HEK293 (cell line): Measurements from ENCODE around the gene TAX1BP1.

Source experiments
- CTCF ChIA-PET: fragments of 350-600 bp; formaldehyde crosslinking; extraction: SDS; loops from one replicate; lab custom pipeline; 2021; ENCODE audit warnings: antibody characterized with exemption; lab: Yijun Ruan, JAX
- POLR2A ChIA-PET: fragments of 300-600 bp; formaldehyde crosslinking; extraction: SDS; loops from one replicate; lab custom pipeline; 2020; ENCODE audit warnings: antibody characterized with exemption, inconsistent platforms; lab: Yijun Ruan, JAX
- H3K27ac ChIP-seq: fragments of 200-500 bp; sonication (Bioruptor generic); 2 replicates; pipeline ENCODE4 v1.5.1; 2014; ENCODE audit warnings: low read depth, low read length, control low read depth, inconsistent platforms; ENCODE audit errors: extremely low read depth
- H3K36me3 ChIP-seq, 2 experiments: fragments of 200-500 bp in 1 of 2; sonication (Bioruptor generic) in 1 of 2; 1 replicate in 1 of 2; 2 replicates in 1 of 2; pipeline ENCODE4 v1.5.1; 2014 to 2017; ENCODE audit warnings: inconsistent platforms in 2 of 2, low read length in 2 of 2; ENCODE audit not compliant: control insufficient read depth in 2 of 2, insufficient read depth in 1 of 2
- H3K4me1 ChIP-seq: fragments of 200-500 bp; sonication (Bioruptor generic); 2 replicates; pipeline ENCODE4 v1.5.1; 2014; ENCODE audit warnings: mild to moderate bottlenecking, low read length, inconsistent platforms; ENCODE audit not compliant: control insufficient read depth, insufficient read depth
- H3K4me3 ChIP-seq: 2 replicates; pipeline ENCODE4 v1.5.1; 2011; ENCODE audit warnings: low read depth, mild to moderate bottlenecking, control low read depth, low read length, moderate library complexity
- H3K9me3 ChIP-seq: fragments of 200-500 bp; sonication (Bioruptor generic); 2 replicates; pipeline ENCODE4 v1.5.1; 2014; ENCODE audit warnings: low read depth, low read length, inconsistent platforms; ENCODE audit not compliant: control insufficient read depth, insufficient read depth
- HOXD13 ChIP-seq: sonication (generic); formaldehyde crosslinking; IDR thresholded peaks from 2 replicates; pipeline ENCODE4 v1.8.0; 2022; ENCODE audit warnings: missing genetic modification reagents, borderline replicate concordance
- INSM2 ChIP-seq: fragments of 450-650 bp; formaldehyde crosslinking; IDR thresholded peaks from 2 replicates; pipeline ENCODE4 v1.5.1; 2016; ENCODE audit warnings: missing biosample characterization, missing genetic modification characterization
- KLF10 ChIP-seq: fragments of 450-650 bp; IDR thresholded peaks from 2 replicates; pipeline ENCODE4 v1.5.1; 2018; ENCODE audit warnings: missing biosample characterization, mild to moderate bottlenecking, missing genetic modification characterization
- KLF17 ChIP-seq: fragments of 450-650 bp; formaldehyde crosslinking; IDR thresholded peaks from 2 replicates; pipeline ENCODE4 v1.5.1; 2016; ENCODE audit warnings: missing biosample characterization, missing genetic modification characterization
- MYNN ChIP-seq: fragments of 450-650 bp; formaldehyde crosslinking; IDR thresholded peaks from 2 replicates; pipeline ENCODE4 v1.5.1; 2016; ENCODE audit warnings: missing biosample characterization, missing genetic modification characterization, borderline replicate concordance
- REPIN1 ChIP-seq: fragments of 450-650 bp; formaldehyde crosslinking; IDR thresholded peaks from 2 replicates; pipeline ENCODE4 v1.5.1; 2017; ENCODE audit warnings: missing biosample characterization, missing genetic modification characterization, low read depth
- ZBTB8A ChIP-seq: fragments of 450-650 bp; formaldehyde crosslinking; IDR thresholded peaks from 2 replicates; pipeline ENCODE4 v1.5.1; 2016; ENCODE audit warnings: missing biosample characterization, missing genetic modification characterization
- ZNF157 ChIP-seq: fragments of 450-650 bp; formaldehyde crosslinking; IDR thresholded peaks from 2 replicates; pipeline ENCODE4 v1.5.1; 2016; ENCODE audit warnings: missing biosample characterization, missing genetic modification characterization
- ZNF335 ChIP-seq: fragments of 450-650 bp; formaldehyde crosslinking; conservative IDR thresholded peaks from 2 replicates; pipeline ENCODE4 v1.5.1; 2016; ENCODE audit warnings: missing biosample characterization, missing genetic modification characterization
- ZNF521 ChIP-seq: fragments of 450-650 bp; formaldehyde crosslinking; IDR thresholded peaks from 2 replicates; pipeline ENCODE4 v1.5.1; 2017; ENCODE audit warnings: missing biosample characterization, mild to moderate bottlenecking, missing genetic modification characterization
- ZNF747 ChIP-seq: fragments of 450-650 bp; formaldehyde crosslinking; IDR thresholded peaks from 2 replicates; pipeline ENCODE4 v1.5.1; 2016; ENCODE audit warnings: missing biosample characterization, missing genetic modification characterization
- ZSCAN23 ChIP-seq: fragments of 450-650 bp; formaldehyde crosslinking; IDR thresholded peaks from 2 replicates; pipeline ENCODE4 v1.5.1; 2016; ENCODE audit warnings: missing biosample characterization, missing genetic modification characterization
- TF ChIP-seq, protein P1 (sequence below): fragments of 450-650 bp; IDR thresholded peaks from 2 replicates; pipeline ENCODE4 v1.5.1; 2018; ENCODE audit warnings: missing biosample characterization, missing genetic modification characterization
- TF ChIP-seq, protein P2 (sequence below): fragments of 450-650 bp; formaldehyde crosslinking; IDR thresholded peaks from 2 replicates; pipeline ENCODE4 v1.5.1; 2016; ENCODE audit warnings: missing biosample characterization, missing genetic modification characterization
- TF ChIP-seq, protein P3 (sequence below): sonication (generic); formaldehyde crosslinking; IDR thresholded peaks from 2 replicates; pipeline ENCODE4 v1.8.1; 2022; ENCODE audit warnings: mild to moderate bottlenecking, moderate library complexity, missing genetic modification reagents
- TF ChIP-seq, protein P4 (sequence below): fragments of 450-650 bp; formaldehyde crosslinking; IDR thresholded peaks from 2 replicates; pipeline ENCODE4 v1.5.1; 2016; ENCODE audit warnings: missing biosample characterization, missing genetic modification characterization

Gene TAX1BP1

GRCh38 chr7:27705200-27705594 is 34.8 kb upstream of the TAX1BP1 start:
- ChIA-PET CTCF (interaction anchor here (0.6 kb wide), 1 partner anchor 11 kb away, joined by 3 read pairs; no protein-coding TSS in a partner anchor), POLR2A (no interaction called here)
- H3K36me3 ChIP-seq = no peaks in the 10 kb centered on the region
- TF ChIP-seq, protein P1, sequence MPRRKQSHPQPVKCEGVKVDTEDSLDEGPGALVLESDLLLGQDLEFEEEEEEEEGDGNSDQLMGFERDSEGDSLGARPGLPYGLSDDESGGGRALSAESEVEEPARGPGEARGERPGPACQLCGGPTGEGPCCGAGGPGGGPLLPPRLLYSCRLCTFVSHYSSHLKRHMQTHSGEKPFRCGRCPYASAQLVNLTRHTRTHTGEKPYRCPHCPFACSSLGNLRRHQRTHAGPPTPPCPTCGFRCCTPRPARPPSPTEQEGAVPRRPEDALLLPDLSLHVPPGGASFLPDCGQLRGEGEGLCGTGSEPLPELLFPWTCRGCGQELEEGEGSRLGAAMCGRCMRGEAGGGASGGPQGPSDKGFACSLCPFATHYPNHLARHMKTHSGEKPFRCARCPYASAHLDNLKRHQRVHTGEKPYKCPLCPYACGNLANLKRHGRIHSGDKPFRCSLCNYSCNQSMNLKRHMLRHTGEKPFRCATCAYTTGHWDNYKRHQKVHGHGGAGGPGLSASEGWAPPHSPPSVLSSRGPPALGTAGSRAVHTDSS (tag by site-specific recombination) = peak; percentile 98
- TF ChIP-seq ZNF335 (tag by site-specific recombination) (0 out of 2 replicates have a peak, but pooled peaks have one; percentile 2), ZNF521 (no peak)
- no peaks in the 10 kb centered on the region for H3K9me3 ChIP-seq
- H3K4me3 ChIP-seq = no peak overlapping the region
- H3K27ac ChIP-seq = no peak overlapping the region
- no peaks in the 10 kb centered on the region for H3K4me1 ChIP-seq

- Histone ChIP-seq H3K9me3 (no peaks in the 10 kb centered on the region), H3K4me1 (no peaks in the 10 kb centered on the region), H3K27ac (no peak overlapping the region), H3K4me3 (no peak overlapping the region), H3K36me3 (no peaks in the 10 kb centered on the region)
- CTCF ChIA-PET = no interaction called here
- POLR2A ChIA-PET = no interaction called here
- TF ChIP-seq INSM2 (tag by site-specific recombination) (no peak), KLF17 (tag by site-specific recombination) (no peak), ZNF747 (tag by site-specific recombination) (no peak), ZNF157 (tag by site-specific recombination) (no peak), ZSCAN23 (tag by site-specific recombination) (no peak), MYNN (tag by site-specific recombination) (no peak), REPIN1 (tag by site-specific recombination) (no peak), ZBTB8A (tag by site-specific recombination) (no peak), HOXD13 (CRISPR knock-in tag) (no peak), KLF10 (no peak)
- TF ChIP-seq, protein P2, sequence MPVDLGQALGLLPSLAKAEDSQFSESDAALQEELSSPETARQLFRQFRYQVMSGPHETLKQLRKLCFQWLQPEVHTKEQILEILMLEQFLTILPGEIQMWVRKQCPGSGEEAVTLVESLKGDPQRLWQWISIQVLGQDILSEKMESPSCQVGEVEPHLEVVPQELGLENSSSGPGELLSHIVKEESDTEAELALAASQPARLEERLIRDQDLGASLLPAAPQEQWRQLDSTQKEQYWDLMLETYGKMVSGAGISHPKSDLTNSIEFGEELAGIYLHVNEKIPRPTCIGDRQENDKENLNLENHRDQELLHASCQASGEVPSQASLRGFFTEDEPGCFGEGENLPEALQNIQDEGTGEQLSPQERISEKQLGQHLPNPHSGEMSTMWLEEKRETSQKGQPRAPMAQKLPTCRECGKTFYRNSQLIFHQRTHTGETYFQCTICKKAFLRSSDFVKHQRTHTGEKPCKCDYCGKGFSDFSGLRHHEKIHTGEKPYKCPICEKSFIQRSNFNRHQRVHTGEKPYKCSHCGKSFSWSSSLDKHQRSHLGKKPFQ (tag by site-specific recombination) = no peak
- TF ChIP-seq, protein P3, sequence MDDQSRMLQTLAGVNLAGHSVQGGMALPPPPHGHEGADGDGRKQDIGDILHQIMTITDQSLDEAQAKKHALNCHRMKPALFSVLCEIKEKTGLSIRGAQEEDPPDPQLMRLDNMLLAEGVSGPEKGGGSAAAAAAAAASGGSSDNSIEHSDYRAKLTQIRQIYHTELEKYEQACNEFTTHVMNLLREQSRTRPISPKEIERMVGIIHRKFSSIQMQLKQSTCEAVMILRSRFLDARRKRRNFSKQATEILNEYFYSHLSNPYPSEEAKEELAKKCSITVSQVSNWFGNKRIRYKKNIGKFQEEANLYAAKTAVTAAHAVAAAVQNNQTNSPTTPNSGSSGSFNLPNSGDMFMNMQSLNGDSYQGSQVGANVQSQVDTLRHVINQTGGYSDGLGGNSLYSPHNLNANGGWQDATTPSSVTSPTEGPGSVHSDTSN (CRISPR knock-in tag) = no peak
- TF ChIP-seq, protein P4, sequence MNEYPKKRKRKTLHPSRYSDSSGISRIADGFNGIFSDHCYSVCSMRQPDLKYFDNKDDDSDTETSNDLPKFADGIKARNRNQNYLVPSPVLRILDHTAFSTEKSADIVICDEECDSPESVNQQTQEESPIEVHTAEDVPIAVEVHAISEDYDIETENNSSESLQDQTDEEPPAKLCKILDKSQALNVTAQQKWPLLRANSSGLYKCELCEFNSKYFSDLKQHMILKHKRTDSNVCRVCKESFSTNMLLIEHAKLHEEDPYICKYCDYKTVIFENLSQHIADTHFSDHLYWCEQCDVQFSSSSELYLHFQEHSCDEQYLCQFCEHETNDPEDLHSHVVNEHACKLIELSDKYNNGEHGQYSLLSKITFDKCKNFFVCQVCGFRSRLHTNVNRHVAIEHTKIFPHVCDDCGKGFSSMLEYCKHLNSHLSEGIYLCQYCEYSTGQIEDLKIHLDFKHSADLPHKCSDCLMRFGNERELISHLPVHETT (tag by site-specific recombination) = no peak
Measured at GRCh38 chr7:27708485-27708884, 31.5 kb upstream of the TAX1BP1 start.
